HepG2 (cell line): ENCODE results near the gene SEC62. TPM values are rescaled to one million over a fixed set of nuclear protein-coding genes. Genes with fewer than 3 reads are reported as not detected.
A peak's percentile ranks its signal among the peaks of the same experiment; 100 is the strongest.

Experiments
- BORCS8-MEF2B ChIP-seq: sonication (generic); formaldehyde crosslinking; IDR thresholded peaks from 2 replicates; pipeline ENCODE4 v1.8.0; 2022; ENCODE audit warnings: mild to moderate bottlenecking, missing genetic modification reagents
- FOSL2 ChIP-seq: sonication (generic); formaldehyde crosslinking; IDR thresholded peaks from 2 replicates; pipeline ENCODE4 v1.4.0; 2020; ENCODE audit warnings: missing genetic modification reagents
- KLF13 ChIP-seq: sonication (generic); formaldehyde crosslinking; IDR thresholded peaks from 2 replicates; pipeline ENCODE4 v1.4.0; 2020; ENCODE audit warnings: mild to moderate bottlenecking, missing genetic modification reagents
- MTF1 ChIP-seq: sonication (generic); formaldehyde crosslinking; IDR thresholded peaks from 2 replicates; pipeline ENCODE4 v1.5.0; 2020; ENCODE audit warnings: missing genetic modification reagents
- RBM39 ChIP-seq: fragments of 200-400 bp; formaldehyde crosslinking; IDR thresholded peaks from one replicate; pipeline ENCODE4 v1.6.1; 2018; ENCODE audit warnings: antibody characterized with exemption, mild to moderate bottlenecking, low read depth, low read length; ENCODE audit not compliant: poor library complexity, severe bottlenecking
- REPIN1 ChIP-seq: sonication (generic); formaldehyde crosslinking; IDR thresholded peaks from 2 replicates; pipeline ENCODE4 v1.8.0; 2022; ENCODE audit warnings: missing genetic modification reagents, low read depth, mild to moderate bottlenecking, borderline replicate concordance
- SP2 ChIP-seq: sonication (generic); formaldehyde crosslinking; IDR thresholded peaks from 2 replicates; pipeline ENCODE4 v1.5.1; 2020; ENCODE audit warnings: mild to moderate bottlenecking, missing genetic modification reagents
- TBX2 ChIP-seq: sonication (generic); formaldehyde crosslinking; IDR thresholded peaks from 2 replicates; pipeline ENCODE4 v1.5.0; 2020; ENCODE audit warnings: missing genetic modification reagents, mild to moderate bottlenecking, borderline replicate concordance
- ZNF737 ChIP-seq: sonication (generic); formaldehyde crosslinking; IDR thresholded peaks from 2 replicates; pipeline ENCODE4 v1.5.0; 2020; ENCODE audit warnings: missing genetic modification reagents, mild to moderate bottlenecking, borderline replicate concordance
- ZNF782 ChIP-seq: sonication (generic); formaldehyde crosslinking; IDR thresholded peaks from 2 replicates; pipeline ENCODE4 v1.4.0; 2020; ENCODE audit warnings: missing genetic modification reagents, mild to moderate bottlenecking, borderline replicate concordance
- ZNF850 ChIP-seq: sonication (generic); formaldehyde crosslinking; conservative IDR thresholded peaks from 2 replicates; pipeline ENCODE4 v1.9.0; 2021; ENCODE audit warnings: mild to moderate bottlenecking, missing genetic modification reagents
- polyA plus RNA-seq, 8 experiments: library from polyadenylated mRNA; depleted of rRNA in 3 of 8; stranded (reverse) in 7 of 8; unstranded in 1 of 8; fragments of >200 nt; fragmentation: Illumina TruSeq in 4 of 8; extraction: Trizol in 4 of 8; gene quantifications; 2 replicates each; pipeline versions ENCODE4 v1.2.1 to v1.2.3, GENCODE V29; 2011 to 2016; ENCODE audit warnings: low read depth in 4 of 8, missing spikeins in 1 of 8, mixed read lengths in 1 of 8; ENCODE audit not compliant: insufficient read depth in 1 of 8
- total RNA-seq, 5 experiments: library from RNA; depleted of rRNA; stranded (reverse); fragments of >200 nt; fragmentation: Illumina TruSeq; extraction: Trizol; gene quantifications; 2 replicates each; pipeline ENCODE4 v1.2.3, GENCODE V29; 2016; ENCODE audit warnings: low read depth in 1 of 5
- TF ChIP-seq, protein P1 (sequence below): sonication (generic); formaldehyde crosslinking; IDR thresholded peaks from 2 replicates; pipeline ENCODE4 v1.5.1; 2020; ENCODE audit warnings: missing genetic modification reagents, mild to moderate bottlenecking, borderline replicate concordance
- TF ChIP-seq, protein P2 (sequence below): sonication (generic); formaldehyde crosslinking; IDR thresholded peaks from 2 replicates; pipeline ENCODE4 v1.5.0; 2020; ENCODE audit warnings: mild to moderate bottlenecking, missing genetic modification reagents
- TF ChIP-seq, protein P3 (sequence below): sonication (generic); formaldehyde crosslinking; IDR thresholded peaks from 2 replicates; pipeline ENCODE4 v1.8.0; 2023; ENCODE audit warnings: mild to moderate bottlenecking, missing genetic modification reagents
- TF ChIP-seq, protein P4 (sequence below): IDR thresholded peaks from 2 replicates; pipeline ENCODE4 v1.6.1; 2016; ENCODE audit warnings: control low read depth

SEC62 gene
- total and polyA plus RNA-seq, 2 of the 13 experiments (the other 11 are each of a cell fraction or from before 2014, with no cell fraction given), result 54.0 to 68.7 TPM

DNA sequence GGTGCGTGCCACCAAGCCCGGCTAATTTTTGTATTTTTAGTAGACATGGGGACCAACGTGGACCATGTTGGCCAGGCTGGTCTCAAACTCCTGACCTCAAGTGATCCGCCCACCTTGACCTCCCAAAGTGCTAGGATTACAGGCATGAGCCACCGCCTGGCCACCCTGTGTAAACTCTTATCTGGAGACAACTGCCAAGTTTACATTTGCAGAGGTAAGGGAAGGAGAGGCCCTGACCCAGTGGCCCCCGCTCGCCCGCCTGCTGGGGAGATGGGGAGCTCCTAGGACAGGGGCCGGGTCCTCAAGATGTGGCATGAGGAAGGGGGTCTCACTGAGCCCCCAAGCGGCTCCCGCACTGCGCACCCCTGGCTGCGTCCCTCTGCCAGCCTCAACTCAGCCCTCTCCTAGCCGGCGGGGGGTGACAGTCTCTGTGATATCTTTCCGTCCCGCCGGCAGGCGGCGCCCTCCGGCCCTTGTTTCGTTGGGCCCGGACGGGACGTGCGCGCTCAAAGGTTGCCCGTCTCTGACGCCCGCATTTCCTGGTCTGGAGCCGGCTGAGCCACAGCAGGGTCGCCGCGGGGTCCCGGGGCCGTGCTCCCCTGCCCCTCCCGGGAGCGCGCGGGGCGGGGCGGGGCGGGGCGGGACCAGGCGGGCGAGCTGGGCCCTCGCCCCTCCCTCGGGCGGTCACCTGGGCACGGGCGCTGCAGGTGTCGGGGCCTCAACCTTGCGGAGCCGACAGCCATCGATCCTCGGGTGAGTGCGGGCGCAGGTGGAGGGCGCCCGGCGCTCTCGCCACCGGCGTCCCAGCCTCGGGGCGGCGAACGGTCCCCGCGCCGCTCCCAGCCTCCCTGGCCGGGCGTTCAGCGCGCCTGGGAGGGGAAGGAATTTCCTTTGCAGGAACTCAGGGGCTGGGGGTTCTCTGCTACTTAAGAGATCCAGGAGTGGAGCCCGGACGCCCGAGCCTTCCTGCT, 71.1 kb downstream of the SEC62 start, which contains the start of gene GPR160 (continued):
- TF ChIP-seq, protein P1, sequence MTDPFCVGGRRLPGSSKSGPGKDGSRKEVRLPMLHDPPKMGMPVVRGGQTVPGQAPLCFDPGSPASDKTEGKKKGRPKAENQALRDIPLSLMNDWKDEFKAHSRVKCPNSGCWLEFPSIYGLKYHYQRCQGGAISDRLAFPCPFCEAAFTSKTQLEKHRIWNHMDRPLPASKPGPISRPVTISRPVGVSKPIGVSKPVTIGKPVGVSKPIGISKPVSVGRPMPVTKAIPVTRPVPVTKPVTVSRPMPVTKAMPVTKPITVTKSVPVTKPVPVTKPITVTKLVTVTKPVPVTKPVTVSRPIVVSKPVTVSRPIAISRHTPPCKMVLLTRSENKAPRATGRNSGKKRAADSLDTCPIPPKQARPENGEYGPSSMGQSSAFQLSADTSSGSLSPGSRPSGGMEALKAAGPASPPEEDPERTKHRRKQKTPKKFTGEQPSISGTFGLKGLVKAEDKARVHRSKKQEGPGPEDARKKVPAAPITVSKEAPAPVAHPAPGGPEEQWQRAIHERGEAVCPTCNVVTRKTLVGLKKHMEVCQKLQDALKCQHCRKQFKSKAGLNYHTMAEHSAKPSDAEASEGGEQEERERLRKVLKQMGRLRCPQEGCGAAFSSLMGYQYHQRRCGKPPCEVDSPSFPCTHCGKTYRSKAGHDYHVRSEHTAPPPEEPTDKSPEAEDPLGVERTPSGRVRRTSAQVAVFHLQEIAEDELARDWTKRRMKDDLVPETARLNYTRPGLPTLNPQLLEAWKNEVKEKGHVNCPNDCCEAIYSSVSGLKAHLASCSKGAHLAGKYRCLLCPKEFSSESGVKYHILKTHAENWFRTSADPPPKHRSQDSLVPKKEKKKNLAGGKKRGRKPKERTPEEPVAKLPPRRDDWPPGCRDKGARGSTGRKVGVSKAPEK, result peak; percentile 26; the same call in 1 of the 2 replicates
- TF ChIP-seq, protein P2, sequence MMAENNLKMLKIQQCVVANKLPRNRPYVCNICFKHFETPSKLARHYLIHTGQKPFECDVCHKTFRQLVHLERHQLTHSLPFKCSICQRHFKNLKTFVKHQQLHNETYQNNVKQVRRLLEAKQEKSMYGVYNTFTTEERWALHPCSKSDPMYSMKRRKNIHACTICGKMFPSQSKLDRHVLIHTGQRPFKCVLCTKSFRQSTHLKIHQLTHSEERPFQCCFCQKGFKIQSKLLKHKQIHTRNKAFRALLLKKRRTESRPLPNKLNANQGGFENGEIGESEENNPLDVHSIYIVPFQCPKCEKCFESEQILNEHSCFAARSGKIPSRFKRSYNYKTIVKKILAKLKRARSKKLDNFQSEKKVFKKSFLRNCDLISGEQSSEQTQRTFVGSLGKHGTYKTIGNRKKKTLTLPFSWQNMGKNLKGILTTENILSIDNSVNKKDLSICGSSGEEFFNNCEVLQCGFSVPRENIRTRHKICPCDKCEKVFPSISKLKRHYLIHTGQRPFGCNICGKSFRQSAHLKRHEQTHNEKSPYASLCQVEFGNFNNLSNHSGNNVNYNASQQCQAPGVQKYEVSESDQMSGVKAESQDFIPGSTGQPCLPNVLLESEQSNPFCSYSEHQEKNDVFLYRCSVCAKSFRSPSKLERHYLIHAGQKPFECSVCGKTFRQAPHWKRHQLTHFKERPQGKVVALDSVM (CRISPR knock-in tag), result 0 out of 2 replicates have a peak, but pooled peaks have one; percentile 48
- TF ChIP-seq FOSL2 (CRISPR knock-in tag), result peak; percentile 44; the same call in 1 of the 2 replicates
- TF ChIP-seq RBM39, result no peak
- TF ChIP-seq, protein P3, sequence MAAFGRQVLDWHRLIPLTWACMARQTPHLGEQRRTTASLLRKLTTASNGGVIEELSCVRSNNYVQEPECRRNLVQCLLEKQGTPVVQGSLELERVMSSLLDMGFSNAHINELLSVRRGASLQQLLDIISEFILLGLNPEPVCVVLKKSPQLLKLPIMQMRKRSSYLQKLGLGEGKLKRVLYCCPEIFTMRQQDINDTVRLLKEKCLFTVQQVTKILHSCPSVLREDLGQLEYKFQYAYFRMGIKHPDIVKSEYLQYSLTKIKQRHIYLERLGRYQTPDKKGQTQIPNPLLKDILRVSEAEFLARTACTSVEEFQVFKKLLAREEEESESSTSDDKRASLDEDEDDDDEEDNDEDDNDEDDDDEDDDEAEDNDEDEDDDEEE (CRISPR knock-in tag), result no peak
- no peak for TF ChIP-seq KLF13 (CRISPR knock-in tag)
- TF ChIP-seq MTF1 (CRISPR knock-in tag), result no peak
- TF ChIP-seq ZNF782 (CRISPR knock-in tag), result peak; percentile 34; the same call in 1 of the 2 replicates
- TF ChIP-seq SP2 (CRISPR knock-in tag), result no peak
- TF ChIP-seq ZNF737 (CRISPR knock-in tag), result no peak
- TF ChIP-seq, protein P4, sequence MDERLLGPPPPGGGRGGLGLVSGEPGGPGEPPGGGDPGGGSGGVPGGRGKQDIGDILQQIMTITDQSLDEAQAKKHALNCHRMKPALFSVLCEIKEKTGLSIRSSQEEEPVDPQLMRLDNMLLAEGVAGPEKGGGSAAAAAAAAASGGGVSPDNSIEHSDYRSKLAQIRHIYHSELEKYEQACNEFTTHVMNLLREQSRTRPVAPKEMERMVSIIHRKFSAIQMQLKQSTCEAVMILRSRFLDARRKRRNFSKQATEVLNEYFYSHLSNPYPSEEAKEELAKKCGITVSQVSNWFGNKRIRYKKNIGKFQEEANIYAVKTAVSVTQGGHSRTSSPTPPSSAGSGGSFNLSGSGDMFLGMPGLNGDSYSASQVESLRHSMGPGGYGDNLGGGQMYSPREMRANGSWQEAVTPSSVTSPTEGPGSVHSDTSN (CRISPR knock-in tag), result no peak
- TF ChIP-seq REPIN1 (CRISPR knock-in tag), result peak; percentile 85
- TF ChIP-seq TBX2 (CRISPR knock-in tag), result peak; percentile 80; the same call in 1 of the 2 replicates
- no peak; the same call in none of the 2 replicates for TF ChIP-seq BORCS8-MEF2B (CRISPR knock-in tag)
- TF ChIP-seq ZNF850 (CRISPR knock-in tag), result no peak
